SK-N-MC (cell line): ENCODE measurements around the gene GGPS1.

ENCODE experiments used
- EZH2 ChIP-seq: fragments of 200-600 bp; sonication (generic); IDR thresholded peaks from one replicate; pipeline ENCODE4 v1.6.1; 2017; ENCODE audit warnings: antibody characterized with exemption
- POLR2AphosphoS5 ChIP-seq: IDR thresholded peaks from 2 replicates; pipeline ENCODE4 v1.6.1; 2012; ENCODE audit warnings: mild to moderate bottlenecking, low read depth, low read length, borderline replicate concordance

- TF ChIP-seq EZH2 (no peak), POLR2AphosphoS5 (no peak)
These were observed 3.0 kb downstream of the GGPS1 start for GRCh38 chr1:235331401-235331800.
